NCI-H1048 (cell line): ENCODE measurements around the gene DNAJC25.
"Not testable (repeated sequence)": the region's sequence is repeated elsewhere in the genome, so short reads cannot be mapped to it uniquely, and the experiment has no call there.

Experiments used
- DNase-seq: peaks from one replicate; lab custom pipeline; 2025; lab: John Stamatoyannopoulos, UW

The DNAJC25 gene

GRCh38 chr9:111668026-111668573 is 37.0 kb downstream of the DNAJC25 start:
- DNase-seq: no peak

GRCh38 chr9:111668601-111669000 is 37.5 kb downstream of the DNAJC25 start:
- not testable (repeated sequence) for DNase-seq

- no peak for DNase-seq
Measured at GRCh38 chr9:111674319-111674718, 43.2 kb downstream of the DNAJC25 start.

- DNase-seq: no peak
Measured at GRCh38 chr9:111676116-111676515, 45.0 kb downstream of the DNAJC25 start.

- no peak for DNase-seq
Measured at GRCh38 chr9:111678293-111678692, 47.2 kb downstream of the DNAJC25 start.

- DNase-seq: no peak
Measured at GRCh38 chr9:111679199-111679598, 48.1 kb downstream of the DNAJC25 start.

GRCh38 chr9:111683392-111683791 is 52.3 kb downstream of the DNAJC25 start:
- DNase-seq: no peak

GRCh38 chr9:111691672-111692329 is 60.7 kb downstream of the DNAJC25 start:
- DNase-seq: no peak

- DNase-seq: no peak
Measured at GRCh38 chr9:111696796-111697195, 65.7 kb downstream of the DNAJC25 start.

GRCh38 chr9:111700776-111701175 is 69.6 kb downstream of the DNAJC25 start:
- DNase-seq: no peak
